Nephron (organoid): ENCODE data around the gene NXT1.

ENCODE experiments used
- H3K27ac Mint-ChIP-seq, 3 experiments: 2 replicates each; pipeline ENCODE4 v1.8.0; 2020; ENCODE audit warnings: mixed read lengths in 3 of 3, mild to moderate bottlenecking in 2 of 3, moderate library complexity in 1 of 3
- H3K27me3 Mint-ChIP-seq: 2 replicates; pipeline ENCODE4 v1.8.0; 2021; ENCODE audit warnings: low read depth, mild to moderate bottlenecking, moderate library complexity, mixed read lengths
- H3K36me3 Mint-ChIP-seq: 2 replicates; pipeline ENCODE4 v1.8.0; 2020; ENCODE audit warnings: low read depth, mixed read lengths
- H3K4me1 Mint-ChIP-seq: 2 replicates; pipeline ENCODE4 v1.8.0; 2020; ENCODE audit warnings: mixed read lengths
- H3K4me3 Mint-ChIP-seq, 3 experiments: 2 replicates each; pipeline ENCODE4 v1.8.0; 2020; ENCODE audit warnings: mild to moderate bottlenecking in 3 of 3, mixed read lengths in 3 of 3, moderate library complexity in 2 of 3
- H3K9me3 Mint-ChIP-seq: 2 replicates; pipeline ENCODE4 v1.8.0; 2020; ENCODE audit warnings: mixed read lengths
- TF ChIP-seq, protein P1 (sequence below), 3 experiments: fragments of 200-600 bp; sonication (generic); IDR thresholded peaks; one replicate each; pipeline ENCODE4 v1.5.0; 2021; ENCODE audit warnings: antibody characterized with exemption in 3 of 3; ENCODE audit not compliant: unreplicated experiment in 3 of 3

Gene NXT1

DNA sequence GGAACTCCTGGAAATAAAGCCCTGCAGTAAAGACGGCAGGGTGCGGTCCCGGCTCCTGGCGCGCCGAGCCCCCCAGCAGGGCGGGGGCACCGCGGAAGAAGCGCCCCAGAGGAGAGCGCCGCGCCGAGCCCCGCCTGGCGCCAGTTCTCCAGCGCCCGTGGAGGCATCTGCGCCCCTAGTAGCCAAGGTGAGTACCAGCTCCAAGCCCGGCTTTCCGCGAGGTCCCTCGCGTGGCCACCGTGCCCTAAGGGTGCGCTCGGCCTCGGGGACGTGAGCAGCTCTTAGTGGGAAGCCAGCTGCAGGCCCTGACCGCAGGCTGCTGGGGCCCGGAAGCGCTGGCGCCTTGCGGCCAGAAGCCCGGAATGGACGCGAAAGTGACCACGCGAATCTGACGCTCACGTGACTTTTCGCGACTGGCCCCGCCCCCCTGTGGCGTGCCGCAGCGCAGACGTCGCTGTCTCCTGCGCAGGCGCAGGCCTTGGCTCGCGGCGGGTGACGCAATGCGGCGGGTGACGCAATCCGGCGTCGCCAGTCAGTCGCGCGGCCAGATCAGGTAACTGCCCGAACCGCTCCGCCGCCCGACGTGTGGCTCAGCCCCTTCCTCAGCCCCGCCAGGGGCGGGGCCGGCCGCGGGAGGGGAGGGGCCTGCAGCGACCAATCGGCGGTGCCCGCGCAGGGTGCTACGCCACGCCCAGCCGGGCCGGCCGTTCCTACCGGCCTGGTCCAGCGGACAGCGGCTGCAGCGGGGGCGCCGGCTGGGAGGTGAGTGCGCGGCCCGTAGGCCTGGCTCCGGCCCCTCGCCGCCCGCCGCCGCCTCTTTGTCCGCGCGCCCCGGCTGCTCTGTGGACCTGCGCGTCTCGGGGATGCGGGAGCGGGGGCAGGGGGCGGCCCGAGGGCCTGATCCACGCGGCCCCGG, 11.1 kb downstream of the NXT1 start, which contains the start of gene GZF1:
Gene GZF1, plus strand, starts transcription at position 707 of the 916 bp plus-strand sequence. CDS start 2,202 bp downstream, outside the sequence.
- H3K27me3 Mint-ChIP-seq: no peaks in the 10 kb centered on the region
- H3K9me3 Mint-ChIP-seq: no peaks in the 10 kb centered on the region
- peaks cover 46% of the 10 kb centered on the region for H3K4me1 Mint-ChIP-seq
- H3K27ac Mint-ChIP-seq: peak within 1 kb of the TSS; percentile 87 to 99 (median 98)
- TF ChIP-seq, protein P1, sequence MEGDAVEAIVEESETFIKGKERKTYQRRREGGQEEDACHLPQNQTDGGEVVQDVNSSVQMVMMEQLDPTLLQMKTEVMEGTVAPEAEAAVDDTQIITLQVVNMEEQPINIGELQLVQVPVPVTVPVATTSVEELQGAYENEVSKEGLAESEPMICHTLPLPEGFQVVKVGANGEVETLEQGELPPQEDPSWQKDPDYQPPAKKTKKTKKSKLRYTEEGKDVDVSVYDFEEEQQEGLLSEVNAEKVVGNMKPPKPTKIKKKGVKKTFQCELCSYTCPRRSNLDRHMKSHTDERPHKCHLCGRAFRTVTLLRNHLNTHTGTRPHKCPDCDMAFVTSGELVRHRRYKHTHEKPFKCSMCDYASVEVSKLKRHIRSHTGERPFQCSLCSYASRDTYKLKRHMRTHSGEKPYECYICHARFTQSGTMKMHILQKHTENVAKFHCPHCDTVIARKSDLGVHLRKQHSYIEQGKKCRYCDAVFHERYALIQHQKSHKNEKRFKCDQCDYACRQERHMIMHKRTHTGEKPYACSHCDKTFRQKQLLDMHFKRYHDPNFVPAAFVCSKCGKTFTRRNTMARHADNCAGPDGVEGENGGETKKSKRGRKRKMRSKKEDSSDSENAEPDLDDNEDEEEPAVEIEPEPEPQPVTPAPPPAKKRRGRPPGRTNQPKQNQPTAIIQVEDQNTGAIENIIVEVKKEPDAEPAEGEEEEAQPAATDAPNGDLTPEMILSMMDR (IDR thresholded peaks at IDR 0.05; ENCODE audit: unreplicated experiment in 3 of 3): no peak
- peaks cover 21% of the 10 kb centered on the region for H3K36me3 Mint-ChIP-seq
- peak within 1 kb of the TSS; percentile 96 to 97 (median 96) for H3K4me3 Mint-ChIP-seq

DNA sequence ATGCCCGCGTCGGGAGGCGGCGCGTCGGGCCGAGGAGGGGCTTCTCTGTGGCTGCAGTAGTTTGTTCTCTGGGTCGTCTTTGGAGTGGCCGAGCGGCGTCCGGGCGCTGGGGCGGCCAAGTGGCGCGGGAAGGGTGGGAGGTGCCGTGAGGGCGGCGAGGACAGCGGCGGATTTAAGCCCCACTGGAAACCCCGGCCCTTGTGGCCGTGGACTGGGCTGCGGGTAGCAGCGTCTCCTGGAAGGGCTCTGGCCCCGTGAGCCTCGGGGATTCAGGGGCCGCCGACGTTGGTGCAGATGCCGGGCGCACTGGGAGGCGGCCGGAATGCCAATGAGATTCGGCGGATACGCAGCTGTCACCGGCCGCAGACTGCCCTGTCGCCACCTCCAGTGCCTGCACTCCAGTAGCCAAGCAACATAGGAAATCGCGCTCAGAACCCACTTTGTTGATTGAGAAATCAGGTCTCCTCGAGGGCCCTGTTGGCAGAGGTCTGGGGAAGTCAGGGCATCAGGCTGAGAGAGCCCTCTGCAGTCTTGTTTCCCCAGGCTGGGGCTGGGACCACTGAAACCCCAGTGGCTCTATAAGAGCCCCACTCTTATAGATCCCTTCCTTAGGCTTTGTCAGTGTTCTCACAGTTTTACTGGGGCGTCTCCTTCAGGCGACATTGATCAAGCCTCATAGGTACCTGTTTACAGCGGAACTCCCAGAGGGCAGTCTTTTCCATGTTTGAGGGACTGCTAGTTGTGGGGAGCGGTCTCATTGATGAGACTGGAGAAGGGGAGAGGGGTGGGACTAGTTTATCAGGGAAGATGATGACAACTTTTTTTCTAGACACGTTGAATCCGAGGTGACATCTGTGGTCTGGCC, 12.0 kb downstream of the NXT1 start:
- Mint-ChIP-seq H3K4me1 (peaks cover 53% of the 10 kb centered on the region), H3K9me3 (no peaks in the 10 kb centered on the region), H3K27ac (peak overlapping the region; percentile 1 to 95 (median 38)), H3K27me3 (no peaks in the 10 kb centered on the region), H3K36me3 (peaks cover 23% of the 10 kb centered on the region), H3K4me3 (peak overlapping the region; percentile 96 to 97 (median 96))
- TF ChIP-seq, protein P1 (IDR thresholded peaks at IDR 0.05; ENCODE audit: unreplicated experiment in 3 of 3): no peak

DNA sequence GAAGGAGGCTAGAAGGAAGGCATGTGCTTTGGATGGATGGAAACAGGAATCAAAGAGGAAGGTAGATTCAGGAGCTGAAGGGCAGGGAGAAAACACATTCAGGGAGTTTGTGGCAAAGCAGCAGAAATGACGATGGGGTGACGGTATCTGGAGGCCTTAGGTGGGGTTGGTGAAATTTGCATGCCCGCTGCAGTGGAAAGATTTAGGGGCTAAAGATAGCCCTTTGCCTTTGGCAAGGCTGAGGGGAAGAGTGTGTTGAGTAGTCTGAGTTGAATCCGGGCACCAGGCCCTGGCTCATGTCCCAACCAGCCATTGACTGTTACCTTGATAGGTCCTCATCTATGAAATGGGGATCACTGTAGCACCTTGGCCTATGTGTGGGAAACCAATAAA, 12.7 kb downstream of the NXT1 start:
- peaks cover 23% of the 10 kb centered on the region for H3K36me3 Mint-ChIP-seq
- H3K9me3 Mint-ChIP-seq: no peaks in the 10 kb centered on the region
- peak overlapping the region; percentile 1 to 95 (median 38) for H3K27ac Mint-ChIP-seq
- H3K27me3 Mint-ChIP-seq: no peaks in the 10 kb centered on the region
- peaks cover 52% of the 10 kb centered on the region for H3K4me1 Mint-ChIP-seq
- TF ChIP-seq, protein P1 (IDR thresholded peaks at IDR 0.05; ENCODE audit: unreplicated experiment in 3 of 3): no peak
- H3K4me3 Mint-ChIP-seq: peak overlapping the region; percentile 96 to 97 (median 96)

DNA sequence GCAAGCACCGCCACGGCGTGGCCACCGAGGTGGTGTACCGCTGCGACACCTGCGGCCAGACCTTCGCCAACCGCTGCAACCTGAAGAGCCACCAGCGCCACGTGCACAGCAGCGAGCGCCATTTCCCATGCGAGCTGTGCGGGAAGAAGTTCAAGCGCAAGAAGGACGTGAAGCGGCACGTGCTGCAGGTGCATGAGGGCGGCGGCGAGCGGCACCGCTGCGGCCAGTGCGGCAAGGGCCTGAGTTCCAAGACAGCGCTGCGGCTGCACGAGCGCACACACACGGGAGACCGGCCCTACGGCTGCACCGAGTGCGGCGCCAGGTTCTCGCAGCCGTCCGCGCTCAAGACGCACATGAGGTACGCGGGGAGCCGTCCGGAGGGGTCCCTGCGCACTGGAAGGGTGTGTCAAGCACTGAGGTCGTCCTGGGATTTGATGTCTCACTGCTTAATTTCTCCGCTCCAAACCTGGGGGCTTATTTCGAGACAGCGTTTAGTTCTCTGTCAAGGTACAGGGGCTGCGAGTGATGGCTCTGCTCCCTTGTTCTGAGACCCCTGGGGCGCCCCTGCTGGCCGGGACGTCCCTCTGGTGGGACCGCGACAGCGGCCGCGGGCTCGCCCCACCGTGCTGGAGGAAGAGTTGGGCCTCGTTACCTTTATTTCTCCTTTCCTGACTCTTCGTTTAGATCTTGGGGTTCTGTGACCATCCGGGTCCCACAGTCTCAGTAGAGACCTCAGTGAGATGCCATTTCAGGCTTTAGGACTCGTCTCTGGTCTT, 15.0 kb downstream of the NXT1 start:
- TF ChIP-seq, protein P1 (IDR thresholded peaks at IDR 0.05; ENCODE audit: unreplicated experiment in 3 of 3): no peak
- Mint-ChIP-seq H3K4me1 (peaks cover 44% of the 10 kb centered on the region), H3K36me3 (peaks cover 40% of the 10 kb centered on the region), H3K9me3 (no peaks in the 10 kb centered on the region), H3K27ac (peak overlapping the region in 2 of 3 experiments; percentile 56 to 64), H3K4me3 (peak overlapping the region; percentile 62 to 83 (median 66)), H3K27me3 (no peaks in the 10 kb centered on the region)

DNA sequence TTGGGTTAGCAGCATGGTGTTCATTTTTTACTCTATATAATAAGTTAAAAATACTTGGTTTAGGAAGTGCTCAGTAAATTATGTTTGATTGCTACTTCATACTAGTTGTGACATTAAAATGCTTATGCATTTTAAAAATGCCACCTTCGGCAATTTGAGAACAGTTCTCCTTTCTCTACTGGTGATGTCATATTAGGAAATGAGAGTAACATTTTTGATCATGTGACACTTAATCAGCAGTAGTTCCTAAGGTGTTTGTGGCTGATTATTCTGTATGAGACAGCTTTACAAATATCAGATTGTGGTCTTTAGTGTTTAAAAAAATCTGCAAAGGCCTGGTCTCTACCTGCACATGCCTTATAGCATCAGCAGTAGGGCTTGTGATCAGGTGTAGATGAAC, 15.8 kb downstream of the NXT1 start:
- peaks cover 44% of the 10 kb centered on the region for H3K4me1 Mint-ChIP-seq
- peak overlapping the region; percentile 62 to 83 (median 66) for H3K4me3 Mint-ChIP-seq
- TF ChIP-seq, protein P1 (IDR thresholded peaks at IDR 0.05; ENCODE audit: unreplicated experiment in 3 of 3): no peak
- H3K9me3 Mint-ChIP-seq: no peaks in the 10 kb centered on the region
- H3K36me3 Mint-ChIP-seq: peaks cover 47% of the 10 kb centered on the region
- H3K27ac Mint-ChIP-seq: peak overlapping the region in 1 of 3 experiments; percentile 6
- no peaks in the 10 kb centered on the region for H3K27me3 Mint-ChIP-seq
